ENCODE data around the gene C1QTNF2.

DNA sequence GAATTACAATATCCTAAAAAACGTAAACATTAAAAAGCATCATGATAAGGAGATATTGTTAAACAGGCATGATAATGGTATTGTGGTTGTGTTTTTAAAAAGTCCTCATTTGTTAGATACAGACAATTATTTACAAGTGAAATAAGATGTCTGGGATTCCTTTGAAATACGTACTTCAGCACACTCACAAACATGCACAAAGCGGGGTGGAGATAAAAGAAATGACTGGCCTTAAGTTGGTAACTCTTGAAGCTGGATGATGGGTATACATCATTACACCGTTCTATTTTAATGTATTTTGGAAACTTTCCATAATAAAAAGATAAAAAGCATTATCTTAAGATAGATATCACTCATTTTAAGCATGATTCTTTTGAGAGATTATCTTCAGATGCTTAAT, 28.4 kb upstream of the C1QTNF2 start:
- TF ChIP-seq CEBPB (IDR thresholded peaks at IDR 0.05) = no peak
- TF ChIP-seq, protein P1, sequence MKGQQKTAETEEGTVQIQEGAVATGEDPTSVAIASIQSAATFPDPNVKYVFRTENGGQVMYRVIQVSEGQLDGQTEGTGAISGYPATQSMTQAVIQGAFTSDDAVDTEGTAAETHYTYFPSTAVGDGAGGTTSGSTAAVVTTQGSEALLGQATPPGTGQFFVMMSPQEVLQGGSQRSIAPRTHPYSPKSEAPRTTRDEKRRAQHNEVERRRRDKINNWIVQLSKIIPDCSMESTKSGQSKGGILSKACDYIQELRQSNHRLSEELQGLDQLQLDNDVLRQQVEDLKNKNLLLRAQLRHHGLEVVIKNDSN (IDR thresholded peaks at IDR 0.05) = no peak
- TF ChIP-seq TAF1 (IDR thresholded peaks at IDR 0.05; ENCODE audit: low read depth) = no peak
